Fibroblast of mammary gland (primary cell): ENCODE measurements around the gene HOXB4.

Experiments
- DNase-seq: peaks from one replicate; pipeline ENCODE4 v3.0.0-alpha.2; 2010; ENCODE audit warnings: low read depth
- H3K4me3 ChIP-seq: 2 replicates; pipeline ENCODE4 v1.5.1; 2011; ENCODE audit warnings: low read depth, mild to moderate bottlenecking, low read length, moderate library complexity; ENCODE audit not compliant: control insufficient read depth
- CTCF ChIP-seq: conservative IDR thresholded peaks from 2 replicates; pipeline ENCODE4 v1.5.1; 2011; ENCODE audit warnings: low read depth, low read length, inconsistent platforms; ENCODE audit not compliant: control insufficient read depth, insufficient read depth

Gene HOXB4

GRCh38 chr17:48610282-48611211 is 32.4 kb upstream of the HOXB4 start, which contains the start of gene HOXB7:
TSS of gene HOXB7 (minus strand) at chr17:48611017. CDS start at chr17:48610918, 99 bp downstream.
- H3K4me3 ChIP-seq: peak within 1 kb of the TSS; percentile 72
- no peak for TF ChIP-seq CTCF

GRCh38 chr17:48609759-48610281 is 31.7 kb upstream of the HOXB4 start:
- TF ChIP-seq CTCF: no peak
- no peak for DNase-seq
- peak overlapping the region; percentile 72 for H3K4me3 ChIP-seq

More at GRCh38 chr17:48610282-48611211, 32.4 kb upstream of the HOXB4 start, which contains the start of gene HOXB7:
- peak; percentile 58 for DNase-seq

- TF ChIP-seq CTCF: no peak
- H3K4me3 ChIP-seq: no peak overlapping the region
Measured at GRCh38 chr17:48609033-48609432, 30.9 kb upstream of the HOXB4 start.

GRCh38 chr17:48608494-48608834 is 30.3 kb upstream of the HOXB4 start:
- no peak overlapping the region for H3K4me3 ChIP-seq
- TF ChIP-seq CTCF: no peak
- DNase-seq: no peak

More at GRCh38 chr17:48609033-48609432, 30.9 kb upstream of the HOXB4 start:
- DNase-seq: no peak

GRCh38 chr17:48606892-48607614 is 28.9 kb upstream of the HOXB4 start:
- no peak overlapping the region for H3K4me3 ChIP-seq
- no peak for DNase-seq
- no peak for TF ChIP-seq CTCF

GRCh38 chr17:48605991-48606891 is 28.1 kb upstream of the HOXB4 start:
- no peak for TF ChIP-seq CTCF

More at GRCh38 chr17:48605991-48606891, 28.1 kb upstream of the HOXB4 start:
- no peak overlapping the region for H3K4me3 ChIP-seq
- DNase-seq: no peak
